Measurements from ENCODE around the gene STRIT1.
A peak's percentile ranks its signal among the peaks of the same experiment; 100 is the strongest.
"Not testable (repeated sequence)": the region's sequence is repeated elsewhere in the genome, so short reads cannot be mapped to it uniquely, and the experiment has no call there.

The STRIT1 gene

DNA sequence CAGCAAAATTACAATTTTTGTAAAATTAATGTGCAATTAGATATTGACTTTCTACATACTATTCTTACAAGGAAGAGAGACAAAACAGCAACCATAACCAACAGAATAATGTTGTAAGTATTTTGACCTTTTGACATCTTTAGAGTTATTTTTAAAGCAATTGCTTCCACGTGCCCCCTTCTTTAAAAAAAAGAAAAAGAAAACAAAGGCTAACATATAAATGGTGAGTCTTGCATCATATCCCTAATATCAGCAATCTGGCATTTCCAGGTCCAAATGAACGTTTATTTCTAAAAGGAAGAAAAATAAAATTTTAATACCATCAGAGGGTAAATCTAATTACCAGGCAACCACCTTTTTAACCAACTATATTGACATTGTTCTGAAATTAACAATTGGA is 19.3 kb upstream of the STRIT1 start:
- no peak for FAIRE-seq

GRCh38 chr3:155309581-155309980 is 16.1 kb upstream of the STRIT1 start:
- FAIRE-seq = no peak

- FAIRE-seq = no peak
These were observed 15.3 kb upstream of the STRIT1 start for GRCh38 chr3:155308831-155309230.

GRCh38 chr3:155307183-155307582 is 13.7 kb upstream of the STRIT1 start:
- no peak for FAIRE-seq

- FAIRE-seq = no peak
These were observed 10.9 kb upstream of the STRIT1 start for GRCh38 chr3:155304394-155304793.

DNA sequence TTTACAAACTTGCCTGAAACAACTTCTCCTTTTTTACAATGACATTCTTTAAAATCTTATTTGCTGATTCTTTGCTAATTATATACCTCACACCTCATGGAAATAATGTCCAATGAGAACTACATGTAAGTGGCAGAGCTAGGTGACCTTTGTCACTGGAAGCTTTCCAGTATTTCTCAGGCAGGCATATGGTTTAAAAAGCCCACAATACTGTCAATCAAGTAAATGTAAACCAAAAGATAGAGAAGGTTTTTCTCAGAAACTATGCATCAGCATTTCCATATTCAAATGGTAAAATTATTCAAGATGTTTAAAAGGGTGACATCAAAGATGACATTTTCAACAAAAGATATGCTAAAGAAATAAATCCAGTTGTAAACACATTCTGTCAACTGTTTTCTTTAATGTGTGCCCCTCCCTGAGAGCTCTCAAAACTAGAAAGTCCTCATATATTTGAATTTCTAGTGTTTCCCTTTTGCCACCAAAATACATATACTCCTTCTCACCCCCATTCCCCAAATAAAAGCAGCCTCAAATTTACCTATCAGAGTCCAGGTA is 10.1 kb upstream of the STRIT1 start:
- FAIRE-seq = no peak

DNA sequence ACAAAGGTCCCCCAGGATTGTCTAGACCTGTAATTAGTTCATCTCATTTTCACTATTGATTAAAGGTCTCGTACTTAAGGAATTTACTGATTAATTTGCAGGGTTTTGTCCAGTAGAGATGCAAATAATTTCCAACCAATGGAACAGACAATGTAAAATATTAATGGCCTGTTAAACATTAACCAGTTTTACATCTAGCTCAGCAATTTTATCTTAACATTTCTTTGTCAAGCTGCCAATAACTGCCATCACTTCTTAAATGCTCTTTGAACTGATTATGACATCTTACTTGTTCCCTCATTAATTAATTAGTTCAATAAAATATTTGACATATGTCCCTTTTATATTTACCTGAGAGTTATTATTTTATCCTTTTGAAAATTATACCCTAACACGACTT is 9.4 kb upstream of the STRIT1 start:
- peak; percentile 78 for FAIRE-seq

DNA sequence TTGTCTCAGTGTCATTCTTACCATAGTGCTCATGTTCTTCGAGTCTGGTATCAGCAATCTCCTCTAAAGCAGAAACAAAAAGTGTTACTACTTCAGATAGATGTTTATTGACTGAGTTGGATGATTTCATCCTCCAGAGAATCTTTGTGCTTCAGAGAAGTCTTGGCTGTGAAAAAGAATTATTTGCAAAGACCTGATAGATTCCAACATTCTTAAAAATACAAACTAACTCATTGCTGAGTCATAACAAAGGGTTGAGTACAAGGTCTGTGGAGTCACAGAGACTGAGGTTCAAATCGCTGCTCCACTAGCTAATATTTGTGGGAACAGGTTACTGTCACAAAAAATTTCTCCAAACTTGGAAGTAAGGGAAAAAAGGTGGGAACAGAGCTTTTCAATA is 9.0 kb upstream of the STRIT1 start:
- FAIRE-seq = no peak

DNA sequence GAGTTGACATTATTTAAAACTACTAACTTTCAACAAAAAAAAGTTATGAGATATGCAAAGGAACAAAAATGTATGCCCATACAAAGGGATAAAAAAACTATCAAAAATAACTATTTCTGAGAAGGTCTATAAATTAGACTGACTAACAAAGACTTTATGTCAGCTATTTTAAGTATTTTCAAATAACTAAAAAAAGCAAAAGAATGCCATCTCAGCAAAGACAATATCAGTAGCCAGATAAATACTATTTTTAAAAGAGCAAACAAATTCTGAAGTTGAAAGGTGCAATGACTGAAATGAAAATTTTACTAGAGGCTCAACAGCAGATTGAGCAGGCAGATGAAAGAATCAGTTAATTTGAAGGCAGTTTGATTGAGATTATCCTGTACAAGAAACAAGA is 3.6 kb upstream of the STRIT1 start:
- FAIRE-seq = no peak

GRCh38 chr3:155296413-155296812 is 2.9 kb upstream of the STRIT1 start:
- FAIRE-seq = no peak

GRCh38 chr3:155292693-155293092 is 790 bp downstream of the STRIT1 start:
- no peak for FAIRE-seq

GRCh38 chr3:155292133-155292532 is 1.4 kb downstream of the STRIT1 start:
- peak; percentile 49 for FAIRE-seq

DNA sequence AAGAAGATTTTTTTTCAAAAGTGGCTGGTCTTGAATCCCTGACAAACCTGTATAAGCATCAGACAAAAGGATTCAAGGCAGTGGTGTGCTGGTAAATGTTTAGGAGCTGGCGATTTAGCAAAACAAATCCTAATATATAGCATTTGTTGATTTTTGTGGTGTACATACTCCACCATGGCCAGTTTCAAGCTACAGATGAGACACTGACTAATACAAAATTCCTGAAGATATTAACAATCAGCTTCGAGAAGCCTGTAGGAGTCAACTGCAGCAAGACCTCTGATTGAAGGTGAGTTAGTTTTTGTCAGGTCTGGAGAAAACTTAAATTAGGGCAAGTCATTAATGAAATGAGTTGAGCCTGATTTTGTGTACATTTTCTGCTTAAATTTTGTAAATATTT is 6.7 kb downstream of the STRIT1 start:
- FAIRE-seq = no peak

DNA sequence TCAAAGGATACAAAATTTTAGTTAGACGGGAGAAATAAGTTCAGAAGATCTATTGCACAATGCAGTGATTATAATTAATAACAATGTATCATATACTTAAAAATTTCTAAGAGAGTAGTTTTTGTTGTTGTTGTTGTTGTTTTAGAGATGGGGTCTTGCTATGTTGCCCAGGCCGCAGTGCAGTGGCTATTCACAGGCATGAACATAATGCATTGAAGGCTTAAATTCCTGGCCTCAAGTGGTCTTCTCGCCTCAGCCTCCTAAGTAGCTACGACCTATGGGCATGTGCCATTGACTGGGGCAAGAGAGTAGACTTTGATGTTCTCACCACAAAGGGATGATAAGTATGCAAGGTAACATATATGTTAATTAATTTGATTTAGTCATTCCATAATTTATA is 7.5 kb downstream of the STRIT1 start:
- no peak for FAIRE-seq

GRCh38 chr3:155283092-155284056 is 10.1 kb downstream of the STRIT1 start:
- FAIRE-seq = no peak

DNA sequence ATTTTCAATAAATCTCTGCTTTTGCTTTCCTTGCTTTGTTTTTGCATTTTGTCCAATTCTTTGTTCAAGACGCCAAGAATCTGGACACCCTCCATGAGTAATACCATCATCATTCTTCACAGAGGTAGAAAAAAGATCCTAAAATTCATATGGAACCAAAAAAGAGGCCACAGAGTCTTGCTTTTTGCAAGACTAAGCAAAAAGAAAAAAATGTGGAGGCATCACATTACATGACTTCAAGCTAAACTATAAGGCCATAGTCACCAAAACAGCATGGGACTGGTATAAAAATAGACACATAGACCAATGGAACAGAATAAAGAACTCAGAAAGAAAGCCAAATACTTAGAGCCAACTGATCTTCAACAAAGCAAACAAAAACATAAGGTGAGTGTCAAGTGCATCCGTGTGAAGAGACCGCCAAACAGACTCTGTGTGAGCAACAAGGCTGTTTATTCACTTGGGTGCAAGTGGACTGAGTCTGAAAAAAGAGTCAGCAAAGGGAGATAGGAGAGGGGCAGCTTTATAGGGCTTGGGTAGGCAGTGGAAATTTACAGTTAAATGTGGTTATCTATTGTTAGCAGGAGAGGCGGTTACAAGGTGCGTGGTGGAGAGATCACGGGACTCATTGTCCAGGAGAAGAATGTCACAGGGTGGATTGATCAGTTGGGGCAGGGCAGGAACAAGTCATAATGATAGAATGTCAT is 10.9 kb downstream of the STRIT1 start:
- no peak for FAIRE-seq

- FAIRE-seq = no peak
These were observed 11.6 kb downstream of the STRIT1 start for GRCh38 chr3:155281912-155282311.

- not testable (repeated sequence) for FAIRE-seq
These were observed 17.4 kb downstream of the STRIT1 start for GRCh38 chr3:155276089-155276488.

GRCh38 chr3:155275159-155275754 is 18.2 kb downstream of the STRIT1 start:
- not testable (repeated sequence) for FAIRE-seq

DNA sequence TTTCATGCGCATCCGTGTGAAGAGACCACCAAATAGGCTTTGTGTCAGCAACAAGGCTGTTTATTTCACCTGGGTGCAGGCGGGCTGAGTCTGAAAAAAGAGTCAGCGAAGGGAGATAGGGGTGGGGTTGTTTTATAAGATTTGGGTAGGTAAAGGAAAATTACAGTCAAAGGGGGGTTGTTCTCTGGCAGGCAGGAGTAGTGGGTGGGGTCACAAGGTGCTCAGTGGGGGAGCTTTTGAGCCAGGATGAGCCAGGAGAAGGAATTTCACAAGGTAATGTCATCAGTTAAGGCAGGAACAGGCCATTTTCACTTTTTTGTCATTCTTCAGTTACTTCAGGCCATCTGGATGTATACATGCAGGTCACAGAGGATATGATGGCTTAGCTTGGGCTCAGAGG is 19.0 kb downstream of the STRIT1 start:
- FAIRE-seq = not testable (repeated sequence)

GRCh38 chr3:155271343-155271613 is 22.2 kb downstream of the STRIT1 start:
- no peak for FAIRE-seq

DNA sequence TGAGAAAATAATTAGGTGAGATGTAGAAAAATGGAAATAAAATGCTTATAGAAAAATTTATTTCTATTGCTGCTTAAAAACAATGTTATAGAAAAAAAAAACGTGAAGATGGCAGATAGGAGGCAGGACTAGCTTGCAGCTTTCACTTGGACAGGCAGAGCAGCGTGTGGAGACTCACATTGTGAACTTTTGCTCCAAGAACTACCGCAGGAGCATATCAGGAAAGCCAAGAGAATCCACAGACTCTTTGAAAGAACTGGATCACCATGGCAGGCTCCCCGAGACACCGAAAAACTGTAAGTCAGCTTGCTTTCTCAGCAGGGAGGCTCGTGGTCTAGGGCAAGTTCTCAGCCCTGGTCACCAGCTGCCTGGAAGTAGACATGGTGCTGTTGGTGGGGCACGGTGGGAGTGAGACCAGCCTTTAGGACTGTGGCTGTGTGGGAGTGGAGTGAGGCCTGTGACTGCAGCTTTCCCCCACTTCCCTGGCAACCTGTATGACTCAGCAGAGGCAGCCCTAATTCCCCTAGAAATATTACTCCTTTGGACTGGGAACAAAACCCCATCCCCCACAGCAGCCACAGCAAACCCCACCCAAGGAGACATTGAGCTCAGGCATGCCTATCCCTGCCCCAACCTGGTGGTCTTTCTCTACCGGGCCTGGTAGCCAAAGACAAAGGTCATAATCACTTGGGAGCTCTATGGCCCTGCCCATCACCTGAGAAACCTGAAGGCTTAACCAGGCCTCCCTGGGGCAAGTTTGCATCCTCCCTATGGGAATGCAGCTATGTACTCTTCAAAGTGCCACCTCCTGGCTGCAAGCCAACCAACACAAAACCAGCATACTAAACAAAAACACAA is 22.8 kb downstream of the STRIT1 start:
- no peak for FAIRE-seq

GRCh38 chr3:155270063-155270462 is 23.4 kb downstream of the STRIT1 start:
- no peak for FAIRE-seq

All from islet of Langerhans (tissue), 1 donor.